K562 (cell line): Measurements from ENCODE around the gene CSNK1G2. TPM values are rescaled to one million over a fixed set of nuclear protein-coding genes. Genes with fewer than 3 reads are reported as not detected.
A peak's percentile ranks its signal among the peaks of the same experiment; 100 is the strongest.

Experiments used
- CREBBP ChIP-seq: IDR thresholded peaks from one replicate; pipeline ENCODE4 v1.6.1; 2012; ENCODE audit warnings: low read depth, mild to moderate bottlenecking, control low read depth, inconsistent platforms, low read length
- CREM ChIP-seq: IDR thresholded peaks from 2 replicates; pipeline ENCODE4 v1.6.1; 2014; ENCODE audit warnings: antibody characterized with exemption, low read depth
- DLX4 ChIP-seq: fragments of 250-450 bp; sonication (Bioruptor Pico); IDR thresholded peaks from 2 replicates; pipeline ENCODE4 v1.6.1; 2021; ENCODE audit warnings: mild to moderate bottlenecking
- DPF2 ChIP-seq: fragments of 450-650 bp; IDR thresholded peaks from 2 replicates; pipeline ENCODE4 v1.6.1; 2016
- FOXP1 ChIP-seq: sonication (generic); formaldehyde crosslinking; IDR thresholded peaks from 2 replicates; pipeline ENCODE4 v1.8.0; 2022; ENCODE audit warnings: mild to moderate bottlenecking, missing genetic modification reagents
- ID3 ChIP-seq, 2 experiments: fragments of 250-450 bp in 1 of 2; fragments of 450-650 bp in 1 of 2; sonication (Bioruptor Pico) in 1 of 2; IDR thresholded peaks; 2 replicates each; pipeline versions ENCODE4 v1.6.1 to v1.8.0; 2016 to 2021; ENCODE audit warnings: mild to moderate bottlenecking in 2 of 2, moderate library complexity in 2 of 2, missing compliant biosample characterization in 1 of 2, missing genetic modification characterization in 1 of 2
- MXI1 ChIP-seq: IDR thresholded peaks from 2 replicates; pipeline ENCODE4 v1.6.1; 2011; ENCODE audit warnings: low read depth, mild to moderate bottlenecking, improper control_type of control experiment, low read length
- OTX1 ChIP-seq: fragments of 450-650 bp; formaldehyde crosslinking; IDR thresholded peaks from 2 replicates; pipeline ENCODE4 v1.4.0; 2022; ENCODE audit warnings: mild to moderate bottlenecking
- ZBTB2 ChIP-seq: fragments of 450-650 bp; IDR thresholded peaks from 2 replicates; pipeline ENCODE4 v1.6.1; 2016; ENCODE audit warnings: antibody characterized with exemption
- ZNF143 ChIP-seq: sonication (generic); formaldehyde crosslinking; IDR thresholded peaks from 2 replicates; pipeline ENCODE4 v1.9.0; 2022; ENCODE audit warnings: mild to moderate bottlenecking, missing genetic modification reagents
- ZNF263 ChIP-seq: sonication (generic); formaldehyde crosslinking; IDR thresholded peaks from 2 replicates; pipeline ENCODE4 v1.8.0; 2022; ENCODE audit warnings: mild to moderate bottlenecking, missing genetic modification reagents, borderline replicate concordance
- ZNF318 ChIP-seq, 2 experiments: fragments of 450-650 bp; IDR thresholded peaks; 2 replicates each; pipeline ENCODE4 v1.6.1; 2016; ENCODE audit warnings: mild to moderate bottlenecking in 2 of 2, borderline replicate concordance in 1 of 2, low read depth in 1 of 2, moderate library complexity in 1 of 2
- ZNF75A ChIP-seq: fragments of 450-650 bp; formaldehyde crosslinking; IDR thresholded peaks from 2 replicates; pipeline ENCODE4 v1.4.0; 2020; ENCODE audit warnings: mild to moderate bottlenecking
- polyA plus RNA-seq, 8 experiments: library from polyadenylated mRNA; depleted of rRNA in 4 of 8; stranded (reverse) in 5 of 8; unstranded in 3 of 8; fragments of >200 nt; fragmentation: Nextera tagmentation in 2 of 8; fragmentation: Illumina TruSeq in 1 of 8; extraction: Ambion mirVana in 2 of 8; extraction: Trizol in 1 of 8; gene quantifications; 2 replicates each; pipeline versions ENCODE4 v1.2.1 to v1.2.3, GENCODE V29; 2011 to 2014; ENCODE audit warnings: inconsistent platforms in 1 of 8, missing spikeins in 1 of 8
- total RNA-seq, 7 experiments: library from RNA; depleted of rRNA in 6 of 7; stranded (reverse); fragments of >200 nt in 6 of 7; fragmentation: Illumina TruSeq in 2 of 7; extraction: Trizol in 2 of 7; gene quantifications; 2 replicates each; pipeline versions ENCODE4 v1.2.1 to v1.2.3, GENCODE V29; 2011 to 2021; ENCODE audit warnings: low replicate concordance in 1 of 7
- TF ChIP-seq, protein P1 (sequence below): fragments of 450-650 bp; IDR thresholded peaks from one replicate; pipeline ENCODE4 v1.6.1; 2018; ENCODE audit warnings: mild to moderate bottlenecking, moderate library complexity; ENCODE audit not compliant: partially characterized antibody
- TF ChIP-seq, protein P2 (sequence below): sonication (generic); IDR thresholded peaks from 2 replicates; pipeline ENCODE4 v1.6.1; 2016

CSNK1G2 gene
- total and polyA plus RNA-seq, 9 of the 15 experiments (the other 6 are each of a cell fraction or from before 2014, with no cell fraction given): 0.48 to 119 (median 49.5) TPM

- TF ChIP-seq, protein P1, sequence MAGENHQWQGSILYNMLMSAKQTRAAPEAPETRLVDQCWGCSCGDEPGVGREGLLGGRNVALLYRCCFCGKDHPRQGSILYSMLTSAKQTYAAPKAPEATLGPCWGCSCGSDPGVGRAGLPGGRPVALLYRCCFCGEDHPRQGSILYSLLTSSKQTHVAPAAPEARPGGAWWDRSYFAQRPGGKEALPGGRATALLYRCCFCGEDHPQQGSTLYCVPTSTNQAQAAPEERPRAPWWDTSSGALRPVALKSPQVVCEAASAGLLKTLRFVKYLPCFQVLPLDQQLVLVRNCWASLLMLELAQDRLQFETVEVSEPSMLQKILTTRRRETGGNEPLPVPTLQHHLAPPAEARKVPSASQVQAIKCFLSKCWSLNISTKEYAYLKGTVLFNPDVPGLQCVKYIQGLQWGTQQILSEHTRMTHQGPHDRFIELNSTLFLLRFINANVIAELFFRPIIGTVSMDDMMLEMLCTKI: no peak
- TF ChIP-seq ZNF318 (IDR thresholded peaks at IDR 0.05; ENCODE audit: borderline replicate concordance in 1 of 2, low read depth in 1 of 2): no peak
- TF ChIP-seq ID3 (CRISPR knock-in tag; IDR thresholded peaks at IDR 0.05): no peak
- TF ChIP-seq ID3 (tag; IDR thresholded peaks at IDR 0.05): no peak
- TF ChIP-seq CREM: no peak
- TF ChIP-seq ZBTB2: 0 out of 2 replicates have a peak, but pooled peaks have one; percentile 44
- TF ChIP-seq ZNF263 (CRISPR knock-in tag): no peak
- no peak for TF ChIP-seq ZNF75A (CRISPR knock-in tag)
- no peak for TF ChIP-seq CREBBP
- TF ChIP-seq, protein P2, sequence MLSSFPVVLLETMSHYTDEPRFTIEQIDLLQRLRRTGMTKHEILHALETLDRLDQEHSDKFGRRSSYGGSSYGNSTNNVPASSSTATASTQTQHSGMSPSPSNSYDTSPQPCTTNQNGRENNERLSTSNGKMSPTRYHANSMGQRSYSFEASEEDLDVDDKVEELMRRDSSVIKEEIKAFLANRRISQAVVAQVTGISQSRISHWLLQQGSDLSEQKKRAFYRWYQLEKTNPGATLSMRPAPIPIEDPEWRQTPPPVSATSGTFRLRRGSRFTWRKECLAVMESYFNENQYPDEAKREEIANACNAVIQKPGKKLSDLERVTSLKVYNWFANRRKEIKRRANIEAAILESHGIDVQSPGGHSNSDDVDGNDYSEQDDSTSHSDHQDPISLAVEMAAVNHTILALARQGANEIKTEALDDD: no peak
- TF ChIP-seq OTX1: no peak
- no peak for TF ChIP-seq FOXP1 (CRISPR knock-in tag)
- TF ChIP-seq ZNF143 (CRISPR knock-in tag): no peak
- no peak for TF ChIP-seq MXI1
- TF ChIP-seq DPF2: no peak
- TF ChIP-seq DLX4 (CRISPR knock-in tag): no peak
Measured at GRCh38 chr19:1945899-1946298, 4.9 kb downstream of the CSNK1G2 start (continued).
